Measurements from ENCODE around the gene SYNPO.

SYNPO gene

DNA sequence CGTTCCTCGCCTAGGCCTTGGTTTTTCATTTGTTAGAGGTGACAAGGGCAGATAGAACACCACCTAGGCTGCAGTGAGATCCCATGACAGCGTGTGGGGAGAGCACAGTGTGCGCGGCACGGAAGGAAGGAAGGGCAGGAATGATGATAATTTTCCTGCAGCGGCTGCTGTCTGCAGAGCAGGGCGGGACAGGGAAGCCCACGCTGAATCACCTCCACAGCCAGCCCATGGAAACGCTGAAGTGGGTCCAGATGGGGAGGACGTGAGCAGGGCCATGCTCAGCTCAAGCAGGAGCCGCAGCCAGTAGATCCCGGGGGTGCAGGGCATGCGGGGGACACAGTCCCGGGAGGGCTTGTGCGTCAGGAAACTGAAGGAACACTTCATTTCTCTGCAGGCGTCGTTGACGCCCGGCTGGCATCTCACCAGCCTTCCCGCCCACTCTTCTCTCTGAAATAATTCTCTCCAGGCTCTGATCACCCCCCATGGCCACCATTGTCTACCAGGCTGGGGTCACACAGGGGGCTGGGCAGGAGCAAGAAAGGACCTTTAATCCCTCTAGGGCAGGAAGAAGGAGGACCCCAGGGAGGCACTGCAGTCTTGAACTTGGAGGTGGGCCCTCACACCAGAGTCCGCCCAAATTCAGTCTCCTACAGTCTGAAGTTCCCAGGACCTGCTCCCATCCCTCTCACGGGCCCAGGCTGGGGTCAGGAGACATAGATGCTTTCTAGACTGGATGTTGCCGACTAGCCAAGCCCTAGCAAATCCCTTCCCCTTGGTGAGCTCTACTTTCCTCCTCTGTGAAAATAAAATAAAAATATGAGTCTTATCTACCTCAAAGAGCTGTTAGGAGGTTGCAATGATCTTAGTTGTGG lies 20.9 kb upstream of the SYNPO start:
- no peak overlapping the region for H3K27ac ChIP-seq
- TF ChIP-seq CTCF (conservative IDR thresholded peaks at IDR 0.05) (no peak), ZFX (IDR thresholded peaks at IDR 0.05) (no peak)

DNA sequence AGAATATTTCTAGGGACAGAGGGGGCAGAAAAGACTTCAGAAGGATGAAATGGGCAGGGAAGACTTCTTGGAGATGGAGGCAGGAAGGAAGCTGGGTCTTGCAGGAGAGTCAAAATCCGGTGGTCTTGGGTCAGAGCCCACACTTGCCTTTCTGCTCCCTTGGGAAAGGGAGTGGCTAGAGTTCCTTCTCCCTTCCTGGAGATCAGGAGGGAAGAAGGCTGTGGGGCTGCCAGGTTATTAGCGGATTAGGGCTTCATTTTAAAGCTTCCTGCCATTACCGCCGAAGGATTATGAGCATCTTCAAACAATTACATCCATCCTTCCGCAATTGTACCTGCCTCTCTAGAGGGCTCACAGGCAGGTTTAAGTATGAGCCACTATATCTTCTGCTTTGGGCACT lies 19.2 kb upstream of the SYNPO start:
- no peak for TF ChIP-seq CTCF (conservative IDR thresholded peaks at IDR 0.05)
- no peak for TF ChIP-seq ZFX (IDR thresholded peaks at IDR 0.05)
- no peak overlapping the region for H3K27ac ChIP-seq

DNA sequence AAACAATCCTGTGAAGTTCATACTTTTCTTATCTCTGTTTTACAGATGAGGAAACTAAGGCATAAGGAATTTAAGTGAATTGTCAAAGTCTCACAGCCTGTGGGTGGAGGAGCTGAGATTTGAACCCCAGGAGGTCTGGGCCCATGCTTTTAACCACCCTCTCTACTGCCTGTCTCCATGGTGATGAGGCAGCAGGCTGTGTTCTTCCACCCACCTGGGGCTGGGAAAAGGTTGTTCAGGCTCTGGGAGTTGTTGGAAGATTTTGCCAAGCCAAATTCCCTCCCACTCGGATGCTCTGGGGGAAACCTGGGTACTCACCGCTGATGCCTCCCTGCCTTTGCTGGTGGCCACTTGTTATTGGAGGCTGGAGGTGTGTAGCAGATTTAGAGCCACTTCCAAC lies 18.3 kb upstream of the SYNPO start:
- TF ChIP-seq CTCF (conservative IDR thresholded peaks at IDR 0.05), result no peak
- TF ChIP-seq ZFX (IDR thresholded peaks at IDR 0.05), result no peak
- no peak overlapping the region for H3K27ac ChIP-seq

DNA sequence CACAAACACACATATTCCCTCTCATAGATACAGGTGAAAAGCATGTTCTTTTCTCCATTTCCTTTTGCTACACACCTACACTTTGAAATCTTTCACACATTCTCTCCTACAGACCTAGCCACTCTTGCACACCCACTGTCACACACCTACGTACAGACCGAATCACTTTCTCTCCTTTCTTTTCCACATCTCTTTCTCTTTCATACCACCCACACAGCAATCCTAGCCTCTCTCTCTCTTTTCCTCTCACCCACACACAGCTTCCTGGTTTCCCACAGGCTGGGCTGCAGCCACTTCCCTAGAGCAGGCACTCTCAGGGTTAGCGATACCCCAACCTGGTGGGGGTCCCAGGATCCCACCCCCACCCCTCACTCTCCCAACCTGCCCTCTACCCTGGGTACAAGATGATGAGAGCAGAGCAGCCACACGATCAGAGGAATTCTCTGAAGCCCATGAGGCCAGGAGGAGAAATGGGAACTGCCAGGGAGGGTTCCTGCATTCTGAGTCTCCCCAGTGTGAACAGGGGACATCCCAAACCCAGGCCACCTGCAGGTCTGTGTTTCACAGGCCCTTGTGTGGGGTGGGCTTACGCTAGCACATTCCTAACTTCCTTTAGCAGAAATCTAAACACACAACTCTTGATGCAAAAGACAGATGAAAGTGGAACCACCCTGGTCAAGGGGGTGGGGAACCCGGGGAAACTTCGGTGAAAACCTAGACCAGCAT lies 17.1 kb upstream of the SYNPO start:
- no peak for TF ChIP-seq ZFX (IDR thresholded peaks at IDR 0.05)
- TF ChIP-seq CTCF (conservative IDR thresholded peaks at IDR 0.05), result no peak
- no peak overlapping the region for H3K27ac ChIP-seq

- no peak for TF ChIP-seq ZFX (IDR thresholded peaks at IDR 0.05)
- no peak for TF ChIP-seq CTCF (conservative IDR thresholded peaks at IDR 0.05)
- no peak overlapping the region for H3K27ac ChIP-seq
Observed at GRCh38 chr5:150623878-150624216, 16.6 kb upstream of the SYNPO start.

- no peak for TF ChIP-seq CTCF (conservative IDR thresholded peaks at IDR 0.05)
- no peak for TF ChIP-seq ZFX (IDR thresholded peaks at IDR 0.05)
- no peak overlapping the region for H3K27ac ChIP-seq
Observed at GRCh38 chr5:150624334-150625163, 15.9 kb upstream of the SYNPO start.
